Stomach (tissue), 9 donors: ENCODE measurements around the gene SGCA. TPM values are rescaled to one million over a fixed set of nuclear protein-coding genes. Genes with fewer than 3 reads are reported as not detected.

Experiments used
- DNase-seq, 2 donors: peaks; one replicate each; pipeline versions ENCODE4 v3.0.0 to v3.0.0-alpha.2; 2013 to 2019
- H3K27ac ChIP-seq, 5 donors: fragments of 200-600 bp in 4 of 5; sonication (generic) in 4 of 5; one replicate each; pipeline ENCODE4 v1.5.1; 2013 to 2019; ENCODE audit warnings: mild to moderate bottlenecking in 1 of 5, moderate library complexity in 1 of 5
- H3K27me3 ChIP-seq, 3 donors: fragments of 200-600 bp; sonication (generic); one replicate each; pipeline ENCODE4 v1.5.1; 2017 to 2019; ENCODE audit warnings: mixed run types in 1 of 3
- H3K36me3 ChIP-seq, 4 donors: fragments of 200-600 bp; sonication (generic); 1 replicate in 3 of 4; 2 replicates in 1 of 4; pipeline ENCODE4 v1.5.1; 2016 to 2019
- H3K4me1 ChIP-seq, 4 donors: fragments of 200-600 bp; sonication (generic); one replicate each; pipeline ENCODE4 v1.5.1; 2016 to 2019
- H3K4me3 ChIP-seq, 4 donors: fragments of 200-600 bp; sonication (generic) in 3 of 4; one replicate each; pipeline ENCODE4 v1.5.1; 2016 to 2019; ENCODE audit warnings: mild to moderate bottlenecking in 1 of 4
- H3K9me3 ChIP-seq, 4 donors: fragments of 200-600 bp; sonication (generic); one replicate each; pipeline ENCODE4 v1.5.1; 2016 to 2019
- CTCF ChIP-seq, 7 experiments: fragments of 450-650 bp in 4 of 7; fragments of 200-600 bp in 3 of 7; sonication (generic) in 3 of 7; IDR thresholded peaks; one replicate each; pipeline ENCODE4 v1.5.1; 2016 to 2019; ENCODE audit warnings: antibody characterized with exemption in 7 of 7, control low read depth in 2 of 7, mild to moderate bottlenecking in 1 of 7
- EP300 ChIP-seq: sonication (generic); formaldehyde crosslinking; IDR thresholded peaks from one replicate; pipeline ENCODE4 v1.6.1; 2017; ENCODE audit warnings: antibody characterized with exemption
- POLR2A ChIP-seq, 4 donors: fragments of 450-650 bp; IDR thresholded peaks; one replicate each; pipeline ENCODE4 v1.6.1; 2016; ENCODE audit warnings: antibody characterized with exemption in 4 of 4, control low read depth in 2 of 4, mild to moderate bottlenecking in 1 of 4, moderate library complexity in 1 of 4
- POLR2AphosphoS5 ChIP-seq, 3 donors: sonication (generic); formaldehyde crosslinking; IDR thresholded peaks; one replicate each; pipeline ENCODE4 v1.6.1; 2016; ENCODE audit warnings: antibody characterized with exemption in 3 of 3
- WGBS, 5 donors: extraction: QIAGEN DNeasy Blood & Tissue Kit in 3 of 5; methylation state at CpG; one replicate each; pipeline versions ENCODE4 v1.1.5 to v1.1.7; 2013 to 2018; 5-methylcytosine and 5-hydroxymethylcytosine counted together
- intact Hi-C: fragments of 100-400 bp; cut with DNase I; formaldehyde crosslinking; loops from one replicate; pipeline ENCODE4 v1.15.1; 2023; ENCODE audit warnings: low total_unique reads
- polyA plus RNA-seq, 3 donors: library from polyadenylated mRNA; stranded (reverse); fragments of 200-250 nt; gene quantifications; one replicate each; pipeline ENCODE4 v1.2.3, GENCODE V29; 2013
- total RNA-seq, 5 donors: library from RNA; depleted of rRNA; stranded (reverse); fragments of >200 nt; gene quantifications; one replicate each; pipeline versions ENCODE4 v1.1.0 to v1.2.3, GENCODE V29; 2014 to 2016
- donor health status: healthy with polysubstance abuse.
- donor health status: Bipolar disorder and iron deficiency.
- donor health status: healthy.

The SGCA gene
- total and polyA plus RNA-seq, 8 donors: 5.4 to 89.3 (median 15.1) TPM

- TF ChIP-seq CTCF (IDR thresholded peaks at IDR 0.05) (no peak), POLR2AphosphoS5 (IDR thresholded peaks at IDR 0.05) (no peak), EP300 (no peak), POLR2A (IDR thresholded peaks at IDR 0.05) (no peak)
- Histone ChIP-seq H3K27ac (no peak overlapping the region), H3K4me1 (peaks cover 22 to 46% (median 33%) of the 10 kb centered on the region in 4 donors), H3K4me3 (no peak overlapping the region), H3K9me3 (no peaks in the 10 kb centered on the region), H3K27me3 (peaks cover 0 to 6% (median 6%) of the 10 kb centered on the region in 3 donors), H3K36me3 (peaks cover 56 to 67% (median 64%) of the 10 kb centered on the region in 4 donors)
- intact Hi-C loops: no loop called here
- DNase-seq: no peak
- whole genome bisulfite sequencing, 5 donors: 84 to 88% (median 86%) methylated on average over 6 to 16 of the region's 16 CpGs
These were observed 30.3 kb upstream of the SGCA start for GRCh38 chr17:50135316-50136095.

DNA sequence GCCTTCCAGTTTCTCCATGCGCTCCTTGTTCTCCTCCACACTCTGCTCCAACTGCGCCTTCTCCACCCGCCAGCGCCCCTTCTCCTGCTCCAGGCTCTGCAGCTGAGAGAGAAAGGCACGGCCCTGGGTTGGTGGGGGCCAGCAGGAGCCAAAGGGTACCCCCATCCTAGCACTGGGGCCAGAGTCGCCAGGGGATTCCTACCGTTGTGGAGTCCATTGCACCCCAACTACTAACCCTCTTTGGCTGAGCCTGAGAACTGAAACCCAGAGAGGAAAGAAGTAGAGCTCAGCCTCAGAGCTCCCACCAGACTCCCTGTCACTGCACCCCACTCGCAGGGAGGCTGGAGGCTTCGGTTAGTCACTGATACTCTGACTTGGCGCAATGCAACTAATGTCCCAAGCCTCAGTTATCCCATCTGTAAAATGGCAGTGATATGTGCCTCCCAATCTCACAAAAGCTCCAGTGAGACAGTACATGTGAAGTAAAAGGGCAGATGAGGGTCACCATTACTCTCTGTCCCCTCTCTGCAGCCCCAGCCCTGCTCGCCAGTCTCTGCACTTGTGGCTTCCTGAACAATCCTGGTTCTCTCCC lies 29.6 kb upstream of the SGCA start:
- Histone ChIP-seq H3K36me3 (peaks cover 63 to 74% (median 71%) of the 10 kb centered on the region in 4 donors), H3K4me1 (peaks cover 20 to 47% (median 33%) of the 10 kb centered on the region in 4 donors), H3K9me3 (no peaks in the 10 kb centered on the region), H3K27me3 (no peaks in the 10 kb centered on the region), H3K27ac (no peak overlapping the region), H3K4me3 (no peak overlapping the region)
- no peak for TF ChIP-seq CTCF (IDR thresholded peaks at IDR 0.05)
- no peak for TF ChIP-seq POLR2AphosphoS5 (IDR thresholded peaks at IDR 0.05)
- TF ChIP-seq EP300: no peak
- no peak for TF ChIP-seq POLR2A (IDR thresholded peaks at IDR 0.05)
- intact Hi-C loops: no loop called here
- DNase-seq: no peak
- 91 to 96% (median 91%) methylated on average over 8 to 11 of the region's 11 CpGs for WGBS, 5 donors

DNA sequence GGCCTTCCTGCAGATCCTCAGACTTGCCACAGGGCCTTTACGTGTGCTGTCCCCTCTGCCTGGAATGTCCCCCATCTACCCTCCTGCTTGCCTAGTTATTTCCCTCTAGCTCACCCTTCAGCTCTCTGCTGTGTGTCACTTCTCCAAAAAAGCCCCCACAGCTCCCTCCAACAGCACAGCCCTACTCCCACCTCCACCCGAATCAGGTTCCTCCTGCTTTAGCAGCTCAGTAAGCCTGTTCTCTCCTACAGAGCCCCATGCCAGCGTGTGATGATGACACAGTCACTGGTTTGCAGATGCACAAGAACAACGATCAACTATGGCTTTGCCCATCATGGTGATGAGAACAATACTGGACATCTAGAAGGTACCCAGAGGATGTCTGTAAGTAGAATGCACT lies 28.8 kb upstream of the SGCA start:
- H3K4me3 ChIP-seq: no peak overlapping the region
- H3K4me1 ChIP-seq: peaks cover 20 to 49% (median 33%) of the 10 kb centered on the region in 4 donors
- no peaks in the 10 kb centered on the region for H3K9me3 ChIP-seq
- TF ChIP-seq CTCF (IDR thresholded peaks at IDR 0.05): no peak
- TF ChIP-seq POLR2A (IDR thresholded peaks at IDR 0.05): no peak
- no peak for TF ChIP-seq EP300
- no peak for TF ChIP-seq POLR2AphosphoS5 (IDR thresholded peaks at IDR 0.05)
- H3K27me3 ChIP-seq: no peaks in the 10 kb centered on the region
- peaks cover 69 to 82% (median 80%) of the 10 kb centered on the region in 4 donors for H3K36me3 ChIP-seq
- no peak for DNase-seq
- intact Hi-C loops: no loop called here
- H3K27ac ChIP-seq: no peak overlapping the region
- WGBS, 5 donors: 90 to 97% (median 92%) methylated on average over 4 of the region's 4 CpGs

GRCh38 chr17:50139185-50139783 lies 26.5 kb upstream of the SGCA start:
- WGBS, 5 donors: 86 to 93% (median 90%) methylated on average over 15 of the region's 15 CpGs
- peak overlapping the region in 1 of 5 donors; percentile 60 for H3K27ac ChIP-seq
- H3K27me3 ChIP-seq: no peaks in the 10 kb centered on the region
- no peak for DNase-seq
- TF ChIP-seq POLR2A (IDR thresholded peaks at IDR 0.05): no peak
- no peak for TF ChIP-seq EP300
- TF ChIP-seq CTCF (IDR thresholded peaks at IDR 0.05): no peak
- no peak for TF ChIP-seq POLR2AphosphoS5 (IDR thresholded peaks at IDR 0.05)
- no peak overlapping the region for H3K4me3 ChIP-seq
- no peaks in the 10 kb centered on the region for H3K9me3 ChIP-seq
- intact Hi-C loops: no loop called here
- peaks cover 84 to 100% (median 100%) of the 10 kb centered on the region in 4 donors for H3K36me3 ChIP-seq
- H3K4me1 ChIP-seq: peaks cover 6 to 46% (median 25%) of the 10 kb centered on the region in 4 donors
